Loucy (cell line): ENCODE results near the gene ELOVL1.

Source experiments
- EZH2phosphoT487 ChIP-seq: fragments of 200-600 bp; IDR thresholded peaks from 2 replicates; pipeline ENCODE4 v1.6.1; 2018; ENCODE audit warnings: antibody characterized with exemption, mild to moderate bottlenecking, moderate library complexity, borderline replicate concordance
- TF ChIP-seq, protein P1 (sequence below): fragments of 200-600 bp; sonication (generic); conservative IDR thresholded peaks from 2 replicates; pipeline ENCODE4 v1.5.1; 2014; ENCODE audit warnings: mild to moderate bottlenecking, antibody characterized with exemption, low read length

DNA sequence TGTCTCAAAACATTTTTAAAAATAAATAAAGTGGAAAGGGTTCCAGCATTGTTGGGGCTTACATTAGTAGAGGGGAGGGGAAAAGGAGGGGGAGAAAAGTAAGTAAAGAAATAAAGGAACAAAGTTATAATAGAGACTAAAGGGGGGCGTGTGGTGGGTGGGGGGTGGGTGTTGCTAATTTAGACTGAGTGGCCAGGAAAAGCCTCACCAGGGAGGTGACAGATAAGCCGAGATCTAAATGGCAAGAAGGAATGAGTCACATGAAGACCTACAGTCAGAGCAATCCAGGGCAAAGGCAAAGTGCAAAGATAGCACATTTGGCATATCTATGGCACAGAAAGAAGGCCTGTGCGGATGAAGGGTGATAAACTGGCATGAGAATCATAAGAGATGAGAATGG is 22.7 kb downstream of the ELOVL1 start:
- TF ChIP-seq, protein P1, sequence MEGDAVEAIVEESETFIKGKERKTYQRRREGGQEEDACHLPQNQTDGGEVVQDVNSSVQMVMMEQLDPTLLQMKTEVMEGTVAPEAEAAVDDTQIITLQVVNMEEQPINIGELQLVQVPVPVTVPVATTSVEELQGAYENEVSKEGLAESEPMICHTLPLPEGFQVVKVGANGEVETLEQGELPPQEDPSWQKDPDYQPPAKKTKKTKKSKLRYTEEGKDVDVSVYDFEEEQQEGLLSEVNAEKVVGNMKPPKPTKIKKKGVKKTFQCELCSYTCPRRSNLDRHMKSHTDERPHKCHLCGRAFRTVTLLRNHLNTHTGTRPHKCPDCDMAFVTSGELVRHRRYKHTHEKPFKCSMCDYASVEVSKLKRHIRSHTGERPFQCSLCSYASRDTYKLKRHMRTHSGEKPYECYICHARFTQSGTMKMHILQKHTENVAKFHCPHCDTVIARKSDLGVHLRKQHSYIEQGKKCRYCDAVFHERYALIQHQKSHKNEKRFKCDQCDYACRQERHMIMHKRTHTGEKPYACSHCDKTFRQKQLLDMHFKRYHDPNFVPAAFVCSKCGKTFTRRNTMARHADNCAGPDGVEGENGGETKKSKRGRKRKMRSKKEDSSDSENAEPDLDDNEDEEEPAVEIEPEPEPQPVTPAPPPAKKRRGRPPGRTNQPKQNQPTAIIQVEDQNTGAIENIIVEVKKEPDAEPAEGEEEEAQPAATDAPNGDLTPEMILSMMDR = no peak
- no peak for TF ChIP-seq EZH2phosphoT487
